LNCAP (cell line): Measurements from ENCODE around the gene ITCH.

ENCODE experiments used
- TF ChIP-seq, protein P1 (sequence below): fragments of 450-650 bp; IDR thresholded peaks from 2 replicates; pipeline ENCODE4 v1.5.1; 2017; ENCODE audit warnings: mild to moderate bottlenecking

ITCH gene

DNA sequence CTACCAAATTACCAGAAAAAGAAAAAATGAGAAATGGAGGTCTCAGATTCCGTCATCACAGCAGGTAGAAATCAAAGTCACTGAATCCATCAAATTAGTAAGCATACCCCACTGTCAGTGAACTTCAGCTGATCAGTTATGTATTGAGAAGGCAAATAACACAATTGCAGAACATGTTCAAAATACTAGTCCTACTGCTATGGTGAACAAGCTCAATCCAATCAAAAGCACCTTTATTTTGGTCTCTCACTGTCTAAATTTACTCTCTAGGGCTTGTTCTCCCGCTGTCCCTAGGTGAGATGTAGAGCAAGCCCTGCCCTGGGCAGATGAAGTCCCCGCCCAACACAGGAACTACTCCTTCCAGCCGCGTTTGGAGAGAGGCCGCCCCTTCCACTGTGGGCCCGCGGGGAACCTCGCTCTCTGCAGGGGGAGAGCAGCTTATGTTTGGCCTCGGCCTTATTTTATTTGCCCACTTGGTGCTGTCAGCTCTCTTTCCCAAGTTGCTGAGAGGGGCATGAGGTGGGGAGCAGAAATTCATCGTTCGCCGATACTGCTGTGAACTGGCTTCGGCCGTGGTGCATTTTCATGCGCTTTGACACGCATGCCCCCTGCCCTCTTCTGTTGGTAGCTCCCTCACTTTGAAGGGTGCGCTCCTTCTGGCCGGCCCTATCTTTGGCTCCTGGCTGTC is 181.2 kb downstream of the ITCH start:
- TF ChIP-seq, protein P1, sequence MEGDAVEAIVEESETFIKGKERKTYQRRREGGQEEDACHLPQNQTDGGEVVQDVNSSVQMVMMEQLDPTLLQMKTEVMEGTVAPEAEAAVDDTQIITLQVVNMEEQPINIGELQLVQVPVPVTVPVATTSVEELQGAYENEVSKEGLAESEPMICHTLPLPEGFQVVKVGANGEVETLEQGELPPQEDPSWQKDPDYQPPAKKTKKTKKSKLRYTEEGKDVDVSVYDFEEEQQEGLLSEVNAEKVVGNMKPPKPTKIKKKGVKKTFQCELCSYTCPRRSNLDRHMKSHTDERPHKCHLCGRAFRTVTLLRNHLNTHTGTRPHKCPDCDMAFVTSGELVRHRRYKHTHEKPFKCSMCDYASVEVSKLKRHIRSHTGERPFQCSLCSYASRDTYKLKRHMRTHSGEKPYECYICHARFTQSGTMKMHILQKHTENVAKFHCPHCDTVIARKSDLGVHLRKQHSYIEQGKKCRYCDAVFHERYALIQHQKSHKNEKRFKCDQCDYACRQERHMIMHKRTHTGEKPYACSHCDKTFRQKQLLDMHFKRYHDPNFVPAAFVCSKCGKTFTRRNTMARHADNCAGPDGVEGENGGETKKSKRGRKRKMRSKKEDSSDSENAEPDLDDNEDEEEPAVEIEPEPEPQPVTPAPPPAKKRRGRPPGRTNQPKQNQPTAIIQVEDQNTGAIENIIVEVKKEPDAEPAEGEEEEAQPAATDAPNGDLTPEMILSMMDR, result no peak

DNA sequence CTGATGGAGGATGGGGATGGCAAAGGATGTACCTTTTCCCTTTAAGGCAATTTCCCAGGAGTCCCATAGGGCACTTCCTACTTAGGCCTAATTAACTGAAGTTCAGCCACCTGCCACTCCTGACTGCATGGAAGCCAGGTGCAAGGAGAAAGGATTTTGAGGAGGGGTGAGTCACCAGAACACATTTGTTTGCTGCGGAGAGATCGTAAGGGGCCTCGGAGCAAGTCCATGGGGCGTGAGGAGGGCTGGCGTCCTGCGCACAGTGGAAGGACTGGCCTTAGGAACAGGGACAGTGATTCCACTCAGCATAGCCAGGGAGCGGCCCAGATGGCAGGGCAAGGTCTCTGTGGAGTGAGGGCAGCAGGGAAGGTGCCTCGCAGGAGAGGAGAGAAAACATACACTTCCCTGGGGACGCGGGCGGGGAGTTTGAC is 183.7 kb downstream of the ITCH start:
- TF ChIP-seq, protein P1, result no peak

GRCh38 chr20:34547844-34548613 is 185.0 kb downstream of the ITCH start:
- TF ChIP-seq, protein P1, result no peak

DNA sequence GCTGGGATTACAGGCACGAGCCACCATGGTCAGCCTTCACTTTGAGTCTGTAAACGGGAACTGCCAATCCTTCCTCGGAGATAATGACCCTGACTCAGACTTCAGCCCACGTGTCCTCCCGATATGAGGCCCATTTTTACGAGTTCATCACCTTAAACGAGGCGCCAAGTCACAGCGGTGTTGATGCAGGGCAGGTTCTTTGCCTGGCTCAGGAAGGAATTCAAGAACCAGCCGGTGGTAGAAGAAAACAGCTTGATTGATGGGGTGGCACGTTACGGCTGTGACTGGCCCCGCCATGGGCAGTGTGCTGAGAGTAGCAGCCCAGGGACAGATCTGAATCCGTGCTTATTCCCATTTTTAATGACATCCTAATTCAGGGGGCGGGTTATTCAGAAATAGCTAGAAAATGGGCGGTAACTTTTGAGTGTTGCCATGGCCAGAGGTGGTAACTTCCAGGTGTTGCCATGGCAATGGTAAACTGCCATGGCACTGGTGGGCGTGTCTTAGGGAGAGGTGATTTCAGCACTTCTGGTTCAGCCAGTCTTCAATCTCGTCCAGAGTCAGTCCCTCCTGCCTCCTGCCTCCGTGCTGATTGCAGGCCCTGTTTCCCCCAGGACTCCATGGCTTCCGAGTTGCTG is 186.3 kb downstream of the ITCH start:
- TF ChIP-seq, protein P1, result no peak

DNA sequence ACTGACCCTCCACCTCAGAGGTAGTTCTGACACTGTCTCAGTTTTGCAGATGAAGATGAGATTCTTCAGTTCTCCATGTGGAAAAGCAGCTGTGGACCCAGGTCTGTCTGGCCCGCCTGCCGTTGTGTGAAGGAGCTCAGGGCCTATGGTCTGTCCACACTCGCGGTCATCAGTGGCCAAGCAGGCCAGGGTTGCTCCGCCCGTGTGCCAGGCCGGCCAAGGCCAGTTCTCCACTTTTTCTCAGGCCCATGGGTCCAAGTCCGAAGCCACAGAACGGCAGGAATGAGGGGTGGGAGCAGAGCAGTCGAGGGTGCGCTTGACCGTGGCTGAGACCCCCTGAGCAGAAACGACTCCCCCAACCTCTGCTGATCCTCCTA is 186.8 kb downstream of the ITCH start:
- TF ChIP-seq, protein P1, result no peak

GRCh38 chr20:34552569-34552968 is 189.5 kb downstream of the ITCH start:
- TF ChIP-seq, protein P1, result no peak

- TF ChIP-seq, protein P1, result no peak
Measured at GRCh38 chr20:34553366-34553867, 190.3 kb downstream of the ITCH start.
